HG03378 (cell line): ENCODE measurements around the gene WARS2.
"Not testable (repeated sequence)": the region's sequence is repeated elsewhere in the genome, so short reads cannot be mapped to it uniquely, and the experiment has no call there.

Source experiments
- ATAC-seq: cut with Tn5 transposase; IDR thresholded peaks from one replicate; pipeline ENCODE4 v1.9.1; 2021; ENCODE audit warnings: mild to moderate bottlenecking, moderate library complexity; ENCODE audit not compliant: unreplicated experiment

WARS2 gene

DNA sequence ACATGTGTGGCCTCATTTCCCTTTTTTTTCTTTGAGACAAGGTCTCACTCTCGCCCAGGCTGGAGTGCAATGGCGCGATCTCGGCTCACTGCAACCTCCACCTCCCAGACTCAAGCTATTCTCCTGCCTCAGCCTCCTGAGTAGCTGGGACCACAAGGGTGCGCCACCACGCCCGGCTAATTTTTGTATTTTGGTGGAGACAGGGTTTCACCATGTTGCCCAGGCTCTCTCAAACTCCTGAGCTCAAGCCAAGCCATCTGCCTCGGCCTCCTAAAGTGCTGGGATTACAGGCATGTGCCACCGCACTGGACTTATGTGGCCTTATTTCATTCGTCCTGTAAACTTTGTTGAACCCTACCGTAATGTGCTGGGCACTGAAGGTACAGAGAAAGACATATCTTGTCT is 569 bp upstream of the WARS2 start:
- no peak for ATAC-seq

DNA sequence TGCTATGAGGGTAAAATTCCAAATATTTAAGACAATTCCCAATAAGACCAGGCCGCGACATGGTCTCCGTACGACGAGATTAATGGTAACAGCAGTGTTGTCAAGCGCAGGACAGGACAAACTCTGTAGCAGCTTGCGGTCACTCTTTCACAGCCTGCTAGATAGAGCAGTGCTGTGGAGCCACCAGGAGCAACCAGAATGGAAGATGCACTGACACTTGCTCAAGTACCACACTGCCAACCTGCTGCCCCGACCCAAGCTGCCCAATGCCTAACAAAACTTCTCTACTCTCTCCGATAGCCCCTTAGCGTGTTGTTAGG is 636 bp downstream of the WARS2 start:
- peak; percentile 28 for ATAC-seq

DNA sequence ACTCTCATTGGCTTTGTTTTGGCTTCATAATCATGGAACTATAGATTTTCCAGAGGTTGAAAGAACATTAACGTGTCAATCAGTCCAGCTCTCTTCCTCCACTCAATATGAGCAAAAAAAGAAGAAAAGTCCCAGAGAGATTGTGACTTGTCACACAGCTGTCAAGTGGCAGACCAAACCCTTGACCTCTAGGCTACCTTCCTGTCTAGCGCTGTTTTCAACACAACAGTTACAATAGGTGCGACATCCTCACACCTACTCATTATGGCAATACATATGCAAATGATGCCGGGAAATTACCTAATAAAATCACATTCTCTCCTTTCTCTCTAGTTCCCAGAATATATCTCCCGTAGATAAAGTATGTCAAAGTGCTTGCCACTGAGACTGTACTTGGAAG is 1.1 kb downstream of the WARS2 start:
- peak; percentile 60 for ATAC-seq

DNA sequence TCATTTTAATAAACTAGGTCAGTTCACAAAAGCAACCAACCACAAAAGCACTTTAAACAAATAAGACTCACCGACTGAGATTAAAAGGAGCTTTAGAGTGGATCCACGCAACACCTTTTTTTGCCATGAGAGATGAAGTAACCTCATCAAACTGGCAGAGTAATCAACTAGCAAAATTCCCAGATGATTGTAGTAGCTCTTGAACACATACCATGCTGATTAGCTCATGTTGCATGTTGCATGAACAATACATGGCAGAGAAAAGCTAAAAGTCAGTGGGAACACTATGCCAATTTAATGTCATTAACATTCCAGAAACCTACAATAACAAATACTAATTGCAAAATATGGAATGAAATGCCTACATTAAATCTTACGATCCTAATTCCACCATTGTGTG is 4.1 kb downstream of the WARS2 start:
- ATAC-seq, result no peak

DNA sequence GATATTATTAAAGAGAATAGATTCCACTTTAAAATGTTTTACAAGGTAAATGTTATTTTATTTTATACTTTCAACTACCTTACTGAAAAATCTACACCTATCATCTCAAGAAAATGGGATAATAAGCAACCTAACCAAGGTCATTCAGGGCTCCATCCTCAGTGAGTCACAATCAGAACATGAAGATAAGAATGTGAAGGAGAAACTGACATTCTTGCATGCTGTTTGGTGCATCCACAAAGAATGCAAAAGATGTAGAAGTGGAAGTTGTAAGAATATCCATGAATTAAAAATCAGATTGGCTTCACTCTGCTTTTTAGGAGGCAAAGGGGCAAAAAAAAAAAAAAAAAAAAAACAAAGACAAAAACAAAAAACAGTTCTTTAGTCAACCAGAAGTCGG is 6.5 kb downstream of the WARS2 start:
- ATAC-seq, result no peak

DNA sequence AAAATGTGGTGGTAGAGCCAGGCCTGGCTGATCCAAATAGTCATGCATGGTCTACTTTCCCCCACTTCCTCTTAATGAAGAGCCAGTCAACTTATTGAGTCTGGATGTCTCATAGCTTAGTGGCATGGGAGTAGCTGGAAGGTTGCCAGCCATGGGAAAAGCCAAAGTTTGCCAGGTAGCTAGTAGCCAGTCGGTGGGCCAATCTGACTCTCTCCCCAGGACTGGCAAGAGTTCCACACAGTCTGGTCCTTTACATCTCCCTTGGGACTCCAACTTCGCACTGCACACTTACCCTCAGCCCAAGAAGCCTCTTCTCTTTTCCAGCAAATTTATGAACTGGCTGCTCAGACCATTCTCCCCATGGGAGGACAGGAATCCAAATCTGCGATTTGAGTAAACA is 8.3 kb downstream of the WARS2 start:
- no peak for ATAC-seq

GRCh38 chr1:119125874-119126273 is 14.6 kb downstream of the WARS2 start:
- ATAC-seq, result no peak

GRCh38 chr1:119124764-119125163 is 15.7 kb downstream of the WARS2 start:
- ATAC-seq, result no peak

GRCh38 chr1:119121872-119122271 is 18.6 kb downstream of the WARS2 start:
- ATAC-seq, result not testable (repeated sequence)

DNA sequence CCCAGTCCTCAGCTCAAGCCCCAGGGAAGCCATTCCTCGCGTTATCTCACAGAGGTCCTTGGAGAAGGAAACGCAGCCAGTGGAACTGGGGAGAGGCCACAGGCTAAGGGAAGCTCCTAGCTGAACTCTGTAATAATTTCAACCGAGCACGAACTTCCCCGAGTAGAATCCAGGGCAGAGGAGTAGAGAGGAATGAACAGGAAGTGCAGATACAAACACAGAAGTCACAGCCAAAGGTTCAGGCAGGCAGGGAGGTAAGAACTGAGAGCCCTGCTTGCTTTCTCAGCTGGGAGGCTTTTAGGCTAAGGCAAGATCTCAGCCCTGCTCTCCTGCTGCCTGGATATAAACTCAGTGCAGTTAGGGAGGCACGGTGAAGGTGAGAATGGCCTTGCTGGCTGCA is 23.7 kb downstream of the WARS2 start:
- ATAC-seq, result no peak

GRCh38 chr1:119115736-119116135 is 24.7 kb downstream of the WARS2 start:
- ATAC-seq, result no peak

- no peak for ATAC-seq
These were observed 25.1 kb downstream of the WARS2 start for GRCh38 chr1:119115311-119115710.

- no peak for ATAC-seq
These were observed 25.7 kb downstream of the WARS2 start for GRCh38 chr1:119114786-119115185.

DNA sequence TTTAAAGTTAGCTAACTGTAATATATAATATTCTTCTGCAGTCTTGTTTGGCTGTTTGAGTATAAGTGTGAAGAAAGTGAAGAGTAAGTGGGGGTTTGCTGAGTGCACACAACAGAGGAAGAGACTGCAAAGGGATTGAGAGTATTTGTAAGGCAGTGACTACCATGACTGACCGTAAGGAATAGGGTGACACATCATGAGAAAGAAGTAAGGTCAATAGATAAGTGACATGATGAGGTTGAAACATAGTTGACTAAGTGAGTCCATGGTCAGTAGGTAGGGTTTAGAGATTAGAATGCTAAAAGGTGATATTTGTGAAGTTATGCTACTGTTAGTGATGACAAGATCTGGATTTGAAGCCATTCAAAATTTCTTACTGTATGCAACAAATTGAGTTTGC is 27.7 kb downstream of the WARS2 start:
- no peak for ATAC-seq

DNA sequence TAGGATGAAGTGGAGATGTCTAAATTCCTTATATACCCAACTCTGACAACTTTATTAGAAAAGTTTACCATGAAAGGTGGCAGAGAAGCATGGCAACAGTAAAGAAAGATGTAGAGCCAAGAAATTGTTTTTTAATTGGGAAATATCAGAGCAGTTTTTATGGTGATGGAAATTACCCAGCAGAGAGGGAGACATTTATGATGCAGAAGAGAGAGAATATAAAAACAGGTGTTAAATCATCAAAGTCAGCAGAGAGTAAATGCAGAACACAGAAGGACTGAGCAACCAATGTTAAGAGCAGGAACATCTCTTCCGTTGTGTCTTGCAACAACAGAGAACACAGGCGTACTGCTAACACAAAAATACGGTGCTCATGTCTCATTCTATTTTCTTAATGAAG is 28.2 kb downstream of the WARS2 start:
- ATAC-seq, result no peak

GRCh38 chr1:119108988-119109387 is 31.5 kb downstream of the WARS2 start:
- no peak for ATAC-seq

DNA sequence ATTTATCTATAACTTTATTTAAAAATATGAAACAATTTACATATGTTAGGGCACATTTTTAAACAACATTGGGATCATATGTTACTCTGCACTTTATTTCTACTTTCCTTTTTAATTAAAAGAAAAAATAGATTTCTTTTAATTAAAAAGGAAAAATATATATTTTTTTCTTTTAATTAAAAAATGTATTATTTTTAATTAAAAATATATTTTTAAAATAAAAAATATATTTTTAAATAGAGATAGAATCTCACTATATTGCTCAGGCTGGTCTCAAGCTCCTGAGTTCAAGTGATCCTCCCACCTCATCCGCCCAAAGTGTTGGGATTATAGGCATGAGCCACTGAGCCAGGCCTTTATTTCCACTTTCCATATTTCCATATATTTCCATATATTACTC is 36.7 kb downstream of the WARS2 start:
- ATAC-seq, result no peak

- ATAC-seq, result no peak
These were observed 38.4 kb downstream of the WARS2 start for GRCh38 chr1:119102051-119102450.

GRCh38 chr1:119101563-119101962 is 38.9 kb downstream of the WARS2 start:
- ATAC-seq, result no peak

DNA sequence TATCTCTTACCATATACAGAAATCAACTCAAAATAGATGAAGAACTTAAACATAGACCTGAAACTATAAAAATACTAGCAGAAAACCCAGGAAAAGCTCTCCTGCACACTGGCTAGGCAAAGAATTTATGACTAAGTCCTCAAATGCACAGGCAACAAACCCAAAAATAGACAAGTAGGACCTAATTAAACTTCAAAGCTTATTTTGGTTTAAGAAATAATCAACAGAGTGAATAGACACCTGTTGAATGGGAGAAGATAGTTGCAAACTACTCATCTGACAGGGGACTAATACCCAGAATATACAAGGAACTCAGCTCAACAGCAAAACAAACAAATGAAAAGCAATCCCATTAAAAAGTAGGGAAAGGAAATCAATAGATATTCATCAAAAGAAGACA is 40.7 kb downstream of the WARS2 start:
- ATAC-seq, result no peak

DNA sequence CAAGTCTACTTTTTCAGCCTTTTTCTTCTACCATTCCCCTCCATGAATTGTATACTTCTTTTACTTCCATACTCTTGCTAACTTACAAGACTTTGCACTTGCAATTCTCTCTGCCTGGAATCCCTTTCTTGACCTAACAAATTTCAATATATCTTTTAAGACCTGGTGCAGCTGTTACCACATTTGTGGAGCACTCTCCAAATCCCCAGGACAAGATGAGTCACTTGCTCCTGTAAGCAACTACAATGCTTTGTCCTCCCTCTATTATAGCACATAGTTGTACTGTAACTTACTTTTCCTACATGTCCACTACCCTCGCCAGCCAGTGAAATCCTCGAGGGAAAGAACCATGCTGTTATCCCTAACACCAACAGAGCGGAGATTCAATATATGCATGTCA is 43.1 kb downstream of the WARS2 start:
- no peak for ATAC-seq

GRCh38 chr1:119093721-119094120 is 46.7 kb downstream of the WARS2 start:
- ATAC-seq, result peak; percentile 50

DNA sequence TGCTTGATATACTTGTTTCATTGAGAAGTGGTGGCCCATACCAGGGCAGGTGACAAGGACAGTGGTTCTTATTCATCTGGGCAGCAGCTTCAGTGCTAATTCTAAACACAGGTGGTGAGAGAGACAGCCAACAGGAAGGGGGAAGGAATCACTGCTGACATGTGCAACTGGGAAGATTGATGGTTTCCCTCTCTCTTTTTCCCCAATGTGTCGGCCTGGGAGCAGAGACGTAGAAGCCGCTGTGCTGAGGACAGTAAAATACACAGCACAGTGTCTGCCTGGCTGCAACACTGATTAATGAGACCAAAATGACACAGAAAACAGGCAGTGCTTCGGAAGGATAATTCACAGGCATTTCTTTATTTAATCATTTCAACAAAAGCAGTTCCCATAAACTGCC is 48.8 kb downstream of the WARS2 start:
- ATAC-seq, result no peak

- no peak for ATAC-seq
These were observed 50.2 kb downstream of the WARS2 start for GRCh38 chr1:119090250-119090649.
